ENCODE data around the gene HMCES.

GRCh38 chr3:129313665-129314385, 35.2 kb downstream of the HMCES start:
- TF ChIP-seq, protein P1, sequence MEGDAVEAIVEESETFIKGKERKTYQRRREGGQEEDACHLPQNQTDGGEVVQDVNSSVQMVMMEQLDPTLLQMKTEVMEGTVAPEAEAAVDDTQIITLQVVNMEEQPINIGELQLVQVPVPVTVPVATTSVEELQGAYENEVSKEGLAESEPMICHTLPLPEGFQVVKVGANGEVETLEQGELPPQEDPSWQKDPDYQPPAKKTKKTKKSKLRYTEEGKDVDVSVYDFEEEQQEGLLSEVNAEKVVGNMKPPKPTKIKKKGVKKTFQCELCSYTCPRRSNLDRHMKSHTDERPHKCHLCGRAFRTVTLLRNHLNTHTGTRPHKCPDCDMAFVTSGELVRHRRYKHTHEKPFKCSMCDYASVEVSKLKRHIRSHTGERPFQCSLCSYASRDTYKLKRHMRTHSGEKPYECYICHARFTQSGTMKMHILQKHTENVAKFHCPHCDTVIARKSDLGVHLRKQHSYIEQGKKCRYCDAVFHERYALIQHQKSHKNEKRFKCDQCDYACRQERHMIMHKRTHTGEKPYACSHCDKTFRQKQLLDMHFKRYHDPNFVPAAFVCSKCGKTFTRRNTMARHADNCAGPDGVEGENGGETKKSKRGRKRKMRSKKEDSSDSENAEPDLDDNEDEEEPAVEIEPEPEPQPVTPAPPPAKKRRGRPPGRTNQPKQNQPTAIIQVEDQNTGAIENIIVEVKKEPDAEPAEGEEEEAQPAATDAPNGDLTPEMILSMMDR (IDR thresholded peaks at IDR 0.05): no peak
- TF ChIP-seq POLR2A (IDR thresholded peaks at IDR 0.05): peak; percentile 17
- TF ChIP-seq POLR2AphosphoS5 (IDR thresholded peaks at IDR 0.05): peak in 2 of 3 donors; percentile 12 to 18
- TF ChIP-seq EP300 (IDR thresholded peaks at IDR 0.05; ENCODE audit: low read depth): no peak
